HepG2 (cell line): ENCODE data around the gene DHH.

Experiments used
- HDAC2 ChIP-seq: sonication (generic); formaldehyde crosslinking; IDR thresholded peaks from 2 replicates; pipeline ENCODE4 v1.4.0; 2020; ENCODE audit warnings: missing genetic modification reagents
- PAF1 ChIP-seq: IDR thresholded peaks from 2 replicates; pipeline ENCODE4 v1.6.1; 2016; ENCODE audit warnings: missing genetic modification reagents, missing compliant biosample characterization
- PHB2 ChIP-seq: fragments of 450-650 bp; IDR thresholded peaks from 2 replicates; pipeline ENCODE4 v1.6.1; 2018; ENCODE audit not compliant: partially characterized antibody
- POLR2AphosphoS5 ChIP-seq: IDR thresholded peaks from 2 replicates; pipeline ENCODE4 v1.6.1; 2012; ENCODE audit warnings: low read depth, low read length
- ZFP41 ChIP-seq: sonication (generic); formaldehyde crosslinking; IDR thresholded peaks from 2 replicates; pipeline ENCODE4 v1.4.0; 2020; ENCODE audit warnings: mild to moderate bottlenecking, missing genetic modification reagents, borderline replicate concordance
- ZNF672 ChIP-seq: sonication (generic); formaldehyde crosslinking; IDR thresholded peaks from 2 replicates; pipeline ENCODE4 v1.8.1; 2022; ENCODE audit warnings: missing genetic modification reagents
- TF ChIP-seq, protein P1 (sequence below): sonication (generic); formaldehyde crosslinking; IDR thresholded peaks from 2 replicates; pipeline ENCODE4 v1.5.0; 2020; ENCODE audit warnings: mild to moderate bottlenecking, missing genetic modification reagents, moderate library complexity
- TF ChIP-seq, protein P2 (sequence below): fragments of 450-650 bp; IDR thresholded peaks from 2 replicates; pipeline ENCODE4 v1.6.1; 2016
- TF ChIP-seq, protein P3 (sequence below): sonication (generic); formaldehyde crosslinking; IDR thresholded peaks from 2 replicates; pipeline ENCODE4 v1.5.0; 2020; ENCODE audit warnings: mild to moderate bottlenecking, missing genetic modification reagents
- TF ChIP-seq, protein P4 (sequence below): sonication (generic); formaldehyde crosslinking; conservative IDR thresholded peaks from 2 replicates; pipeline ENCODE4 v1.8.1; 2023; ENCODE audit warnings: missing genetic modification reagents

DNA sequence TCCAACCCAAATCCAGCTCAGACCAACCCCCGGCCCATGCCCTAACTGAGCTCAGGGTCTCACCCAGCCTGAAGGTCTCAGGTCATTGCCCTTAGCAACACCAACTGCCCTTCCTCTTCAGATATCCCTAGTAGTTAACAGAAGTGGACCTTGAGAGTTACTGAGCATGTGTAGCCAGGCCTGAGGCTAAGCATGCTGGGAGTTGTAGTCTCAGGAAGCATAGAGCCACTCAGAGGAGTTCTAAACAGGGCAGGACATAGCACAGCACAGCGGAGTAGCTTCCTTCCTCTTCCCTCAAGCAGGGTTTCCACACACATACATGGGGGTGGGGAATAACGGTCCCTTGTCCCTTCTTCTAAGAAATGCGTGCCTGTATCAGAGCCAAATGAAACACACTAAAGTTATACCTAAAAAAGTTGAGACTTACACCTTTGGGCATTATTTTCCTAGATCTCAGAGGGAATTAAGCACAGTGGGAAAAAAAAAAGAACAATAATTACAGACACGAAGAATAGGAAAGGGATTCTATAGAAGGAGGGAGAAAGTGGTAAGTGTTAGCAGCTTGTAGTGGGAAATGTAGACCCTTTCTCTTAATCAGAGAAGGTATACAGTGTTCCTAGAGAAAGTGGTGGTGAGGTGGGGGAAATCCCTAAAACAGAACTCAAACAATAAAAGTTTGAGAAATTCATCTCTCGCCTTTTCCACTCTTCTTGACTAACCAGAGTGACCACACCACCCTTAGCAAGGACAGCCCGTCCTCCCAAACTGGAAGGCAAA, 38.4 kb downstream of the DHH start:
- no peak for TF ChIP-seq PHB2
- TF ChIP-seq POLR2AphosphoS5: no peak
- TF ChIP-seq, protein P1, sequence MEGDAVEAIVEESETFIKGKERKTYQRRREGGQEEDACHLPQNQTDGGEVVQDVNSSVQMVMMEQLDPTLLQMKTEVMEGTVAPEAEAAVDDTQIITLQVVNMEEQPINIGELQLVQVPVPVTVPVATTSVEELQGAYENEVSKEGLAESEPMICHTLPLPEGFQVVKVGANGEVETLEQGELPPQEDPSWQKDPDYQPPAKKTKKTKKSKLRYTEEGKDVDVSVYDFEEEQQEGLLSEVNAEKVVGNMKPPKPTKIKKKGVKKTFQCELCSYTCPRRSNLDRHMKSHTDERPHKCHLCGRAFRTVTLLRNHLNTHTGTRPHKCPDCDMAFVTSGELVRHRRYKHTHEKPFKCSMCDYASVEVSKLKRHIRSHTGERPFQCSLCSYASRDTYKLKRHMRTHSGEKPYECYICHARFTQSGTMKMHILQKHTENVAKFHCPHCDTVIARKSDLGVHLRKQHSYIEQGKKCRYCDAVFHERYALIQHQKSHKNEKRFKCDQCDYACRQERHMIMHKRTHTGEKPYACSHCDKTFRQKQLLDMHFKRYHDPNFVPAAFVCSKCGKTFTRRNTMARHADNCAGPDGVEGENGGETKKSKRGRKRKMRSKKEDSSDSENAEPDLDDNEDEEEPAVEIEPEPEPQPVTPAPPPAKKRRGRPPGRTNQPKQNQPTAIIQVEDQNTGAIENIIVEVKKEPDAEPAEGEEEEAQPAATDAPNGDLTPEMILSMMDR (CRISPR knock-in tag): no peak
- TF ChIP-seq, protein P2, sequence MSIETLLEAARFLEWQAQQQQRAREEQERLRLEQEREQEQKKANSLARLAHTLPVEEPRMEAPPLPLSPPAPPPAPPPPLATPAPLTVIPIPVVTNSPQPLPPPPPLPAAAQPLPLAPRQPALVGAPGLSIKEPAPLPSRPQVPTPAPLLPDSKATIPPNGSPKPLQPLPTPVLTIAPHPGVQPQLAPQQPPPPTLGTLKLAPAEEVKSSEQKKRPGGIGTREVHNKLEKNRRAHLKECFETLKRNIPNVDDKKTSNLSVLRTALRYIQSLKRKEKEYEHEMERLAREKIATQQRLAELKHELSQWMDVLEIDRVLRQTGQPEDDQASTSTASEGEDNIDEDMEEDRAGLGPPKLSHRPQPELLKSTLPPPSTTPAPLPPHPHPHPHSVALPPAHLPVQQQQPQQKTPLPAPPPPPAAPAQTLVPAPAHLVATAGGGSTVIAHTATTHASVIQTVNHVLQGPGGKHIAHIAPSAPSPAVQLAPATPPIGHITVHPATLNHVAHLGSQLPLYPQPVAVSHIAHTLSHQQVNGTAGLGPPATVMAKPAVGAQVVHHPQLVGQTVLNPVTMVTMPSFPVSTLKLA: no peak
- TF ChIP-seq ZFP41 (CRISPR knock-in tag): no peak
- no peak for TF ChIP-seq PAF1 (CRISPR knock-in tag)
- no peak for TF ChIP-seq ZNF672 (CRISPR knock-in tag)
- TF ChIP-seq, protein P3, sequence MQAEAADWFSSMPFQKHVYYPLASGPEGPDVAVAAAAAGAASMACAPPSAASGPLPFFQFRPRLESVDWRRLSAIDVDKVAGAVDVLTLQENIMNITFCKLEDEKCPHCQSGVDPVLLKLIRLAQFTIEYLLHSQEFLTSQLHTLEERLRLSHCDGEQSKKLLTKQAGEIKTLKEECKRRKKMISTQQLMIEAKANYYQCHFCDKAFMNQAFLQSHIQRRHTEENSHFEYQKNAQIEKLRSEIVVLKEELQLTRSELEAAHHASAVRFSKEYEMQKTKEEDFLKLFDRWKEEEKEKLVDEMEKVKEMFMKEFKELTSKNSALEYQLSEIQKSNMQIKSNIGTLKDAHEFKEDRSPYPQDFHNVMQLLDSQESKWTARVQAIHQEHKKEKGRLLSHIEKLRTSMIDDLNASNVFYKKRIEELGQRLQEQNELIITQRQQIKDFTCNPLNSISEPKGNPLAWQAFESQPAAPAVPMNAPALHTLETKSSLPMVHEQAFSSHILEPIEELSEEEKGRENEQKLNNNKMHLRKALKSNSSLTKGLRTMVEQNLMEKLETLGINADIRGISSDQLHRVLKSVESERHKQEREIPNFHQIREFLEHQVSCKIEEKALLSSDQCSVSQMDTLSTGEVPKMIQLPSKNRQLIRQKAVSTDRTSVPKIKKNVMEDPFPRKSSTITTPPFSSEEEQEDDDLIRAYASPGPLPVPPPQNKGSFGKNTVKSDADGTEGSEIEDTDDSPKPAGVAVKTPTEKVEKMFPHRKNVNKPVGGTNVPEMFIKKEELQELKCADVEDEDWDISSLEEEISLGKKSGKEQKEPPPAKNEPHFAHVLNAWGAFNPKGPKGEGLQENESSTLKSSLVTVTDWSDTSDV (CRISPR knock-in tag): no peak
- no peak for TF ChIP-seq HDAC2 (CRISPR knock-in tag)
- TF ChIP-seq, protein P4, sequence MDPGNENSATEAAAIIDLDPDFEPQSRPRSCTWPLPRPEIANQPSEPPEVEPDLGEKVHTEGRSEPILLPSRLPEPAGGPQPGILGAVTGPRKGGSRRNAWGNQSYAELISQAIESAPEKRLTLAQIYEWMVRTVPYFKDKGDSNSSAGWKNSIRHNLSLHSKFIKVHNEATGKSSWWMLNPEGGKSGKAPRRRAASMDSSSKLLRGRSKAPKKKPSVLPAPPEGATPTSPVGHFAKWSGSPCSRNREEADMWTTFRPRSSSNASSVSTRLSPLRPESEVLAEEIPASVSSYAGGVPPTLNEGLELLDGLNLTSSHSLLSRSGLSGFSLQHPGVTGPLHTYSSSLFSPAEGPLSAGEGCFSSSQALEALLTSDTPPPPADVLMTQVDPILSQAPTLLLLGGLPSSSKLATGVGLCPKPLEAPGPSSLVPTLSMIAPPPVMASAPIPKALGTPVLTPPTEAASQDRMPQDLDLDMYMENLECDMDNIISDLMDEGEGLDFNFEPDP: no peak
